SK-N-SH (cell line): ENCODE data around the gene DIS3L2. TPM values are rescaled to one million over a fixed set of nuclear protein-coding genes. Genes with fewer than 3 reads are reported as not detected.
"Not testable (repeated sequence)": the region's sequence is repeated elsewhere in the genome, so short reads cannot be mapped to it uniquely, and the experiment has no call there.

Experiments
- CTCF ChIA-PET: fragments of 300-600, 350-600 bp; formaldehyde crosslinking; extraction: SDS; loops from one replicate; lab custom pipeline; 2021; lab: Yijun Ruan, JAX
- POLR2A ChIA-PET: fragments of 350-600 bp; sonication (Branson Sonifier 250); formaldehyde crosslinking; extraction: SDS; loops from one replicate; lab custom pipeline; 2020; ENCODE audit warnings: antibody characterized with exemption, inconsistent platforms; lab: Yijun Ruan, JAX
- DNase-seq: peaks from one replicate; pipeline ENCODE4 v3.0.0; 2012
- H2AFZ ChIP-seq: fragments of 200-600 bp; sonication (generic); 2 replicates; pipeline ENCODE4 v1.8.1; 2016; ENCODE audit warnings: antibody characterized with exemption, mild to moderate bottlenecking, low read depth
- H3F3A ChIP-seq: fragments of 200-600 bp; sonication (generic); replicated peaks from 2 replicates; pipeline ENCODE3; 2016; ENCODE audit warnings: antibody characterized with exemption, mild to moderate bottlenecking; ENCODE audit not compliant: insufficient read depth
- H3K27ac ChIP-seq, 2 experiments: fragments of 200-500 bp in 1 of 2; fragments of 200-600 bp in 1 of 2; sonication (Bioruptor generic) in 1 of 2; sonication (generic), shearing (Covaris generic) in 1 of 2; 2 replicates each; pipeline versions ENCODE4 v1.5.1 to v1.6.1; 2014 to 2016; ENCODE audit warnings: low read depth in 2 of 2, inconsistent platforms in 1 of 2, low read length in 1 of 2, mild to moderate bottlenecking in 1 of 2, mixed read lengths in 1 of 2
- H3K27me3 ChIP-seq: fragments of 200-600 bp; sonication (generic), shearing (Covaris generic); 2 replicates; pipeline ENCODE4 v1.6.1; 2016; ENCODE audit warnings: mixed run types; ENCODE audit not compliant: insufficient read depth
- H3K36me3 ChIP-seq, 2 experiments: fragments of 200-500 bp in 1 of 2; fragments of 200-600 bp in 1 of 2; sonication (Bioruptor generic) in 1 of 2; sonication (generic) in 1 of 2; replicated peaks in 1 of 2; 2 replicates each; pipeline versions ENCODE3 to v1.5.1; 2014 to 2016; ENCODE audit warnings: low read length in 1 of 2, mild to moderate bottlenecking in 1 of 2; ENCODE audit not compliant: insufficient read depth in 2 of 2, control insufficient read depth in 1 of 2
- H3K4me1 ChIP-seq, 2 experiments: fragments of 200-500 bp in 1 of 2; fragments of 200-600 bp in 1 of 2; sonication (Bioruptor generic) in 1 of 2; sonication (generic), shearing (Covaris generic) in 1 of 2; 2 replicates each; pipeline versions ENCODE4 v1.5.1 to v1.6.1; 2014 to 2016; ENCODE audit warnings: low read depth in 1 of 2, low read length in 1 of 2, mixed run types in 1 of 2; ENCODE audit not compliant: insufficient read depth in 2 of 2, control insufficient read depth in 1 of 2
- H3K4me2 ChIP-seq: fragments of 200-600 bp; sonication (generic), shearing (Covaris generic); 2 replicates; pipeline ENCODE4 v1.6.1; 2017; ENCODE audit warnings: mixed run types
- H3K4me3 ChIP-seq, 2 experiments: fragments of 200-500 bp in 1 of 2; fragments of 200-600 bp in 1 of 2; sonication (Bioruptor generic) in 1 of 2; sonication (generic), shearing (Covaris generic) in 1 of 2; 2 replicates each; pipeline versions ENCODE4 v1.5.1 to v1.8.1; 2014 to 2016; ENCODE audit warnings: low read depth in 2 of 2, inconsistent platforms in 1 of 2, low read length in 1 of 2, mild to moderate bottlenecking in 1 of 2, mixed read lengths in 1 of 2, moderate library complexity in 1 of 2
- H3K79me2 ChIP-seq: fragments of 200-600 bp; sonication (generic); 2 replicates; pipeline ENCODE4 v1.8.1; 2017; ENCODE audit warnings: mild to moderate bottlenecking; ENCODE audit not compliant: insufficient read depth
- H3K9ac ChIP-seq: fragments of 200-600 bp; sonication (generic); 2 replicates; pipeline ENCODE4 v1.6.1; 2017; ENCODE audit warnings: mixed run types
- H3K9me2 ChIP-seq: fragments of 200-600 bp; sonication (generic); 2 replicates; pipeline ENCODE4 v1.6.1; 2017; ENCODE audit warnings: mixed run types
- H3K9me3 ChIP-seq: fragments of 200-600 bp; sonication (generic); 2 replicates; pipeline ENCODE4 v1.6.1; 2017; ENCODE audit warnings: mixed run types, mild to moderate bottlenecking, moderate library complexity
- H4K20me1 ChIP-seq: fragments of 200-600 bp; sonication (generic); 2 replicates; pipeline ENCODE4 v1.6.1; 2017; ENCODE audit warnings: mild to moderate bottlenecking, mixed run types; ENCODE audit not compliant: insufficient read depth
- CHD2 ChIP-seq: fragments of 150-350 bp; IDR thresholded peaks from 2 replicates; pipeline ENCODE4 v1.6.1; 2018; ENCODE audit warnings: low read length; ENCODE audit not compliant: partially characterized antibody
- EZH2phosphoT487 ChIP-seq: fragments of 200-600 bp; sonication (generic); IDR thresholded peaks from 2 replicates; pipeline ENCODE4 v1.6.1; 2017; ENCODE audit warnings: low read depth, mixed run types, mild to moderate bottlenecking, antibody characterized with exemption, moderate library complexity, borderline replicate concordance
- GABPA ChIP-seq: IDR thresholded peaks from 2 replicates; pipeline ENCODE4 v1.4.0; 2012; ENCODE audit warnings: low read depth, mild to moderate bottlenecking
- JUND ChIP-seq: IDR thresholded peaks from 2 replicates; pipeline ENCODE4 v1.4.0; 2012
- MXI1 ChIP-seq: IDR thresholded peaks from 2 replicates; pipeline ENCODE4 v1.6.1; 2012; ENCODE audit warnings: mild to moderate bottlenecking, low read depth, low read length, improper control_type of control experiment
- RCOR1 ChIP-seq: fragments of 150-350 bp; IDR thresholded peaks from 2 replicates; pipeline ENCODE4 v1.6.1; 2017; ENCODE audit warnings: antibody characterized with exemption, low read length
- RFX5 ChIP-seq: IDR thresholded peaks from 2 replicates; pipeline ENCODE4 v1.6.1; 2012; ENCODE audit warnings: mild to moderate bottlenecking, improper control_type of control experiment, low read length
- SIN3A ChIP-seq: IDR thresholded peaks from 2 replicates; pipeline ENCODE4 v1.6.1; 2012; ENCODE audit warnings: low read depth, mild to moderate bottlenecking, low read length, moderate library complexity, borderline replicate concordance
- SMC3 ChIP-seq: IDR thresholded peaks from 2 replicates; pipeline ENCODE4 v1.6.1; 2012; ENCODE audit warnings: low read depth, low read length, improper control_type of control experiment
- TCF12 ChIP-seq: IDR thresholded peaks from 2 replicates; pipeline ENCODE4 v1.4.0; 2012
- TEAD4 ChIP-seq: IDR thresholded peaks from 2 replicates; pipeline ENCODE4 v1.4.0; 2012; ENCODE audit warnings: mild to moderate bottlenecking, borderline replicate concordance; ENCODE audit not compliant: insufficient read depth
- YY1 ChIP-seq: IDR thresholded peaks from 2 replicates; pipeline ENCODE4 v1.4.0; 2012; ENCODE audit warnings: low read depth, mild to moderate bottlenecking
- WGBS: methylation state at CpG from one replicate; pipeline ENCODE4 v1.1.6; 2017; ENCODE audit warnings: low lambda C conversion rate; 5-methylcytosine and 5-hydroxymethylcytosine counted together
- polyA plus RNA-seq, 3 experiments: library from polyadenylated mRNA; depleted of rRNA; stranded (reverse); fragments of >200 nt; gene quantifications; 2 replicates each; pipeline ENCODE4 v1.2.3, GENCODE V29; 2012
- TF ChIP-seq, protein P1 (sequence below): IDR thresholded peaks from 2 replicates; pipeline ENCODE4 v1.4.0; 2012; ENCODE audit warnings: low read depth, borderline replicate concordance
- TF ChIP-seq, protein P2 (sequence below): fragments of 150-350 bp; IDR thresholded peaks from 2 replicates; pipeline ENCODE4 v1.6.1; 2016; ENCODE audit warnings: mild to moderate bottlenecking, low read depth, low read length
- TF ChIP-seq, protein P3 (sequence below): IDR thresholded peaks from 2 replicates; pipeline ENCODE4 v1.4.0; 2012; ENCODE audit warnings: low read depth

Gene DIS3L2
- polyA plus RNA-seq, 1 of the 3 experiments (the other 2 are of a cell fraction): 17.9 TPM

DNA sequence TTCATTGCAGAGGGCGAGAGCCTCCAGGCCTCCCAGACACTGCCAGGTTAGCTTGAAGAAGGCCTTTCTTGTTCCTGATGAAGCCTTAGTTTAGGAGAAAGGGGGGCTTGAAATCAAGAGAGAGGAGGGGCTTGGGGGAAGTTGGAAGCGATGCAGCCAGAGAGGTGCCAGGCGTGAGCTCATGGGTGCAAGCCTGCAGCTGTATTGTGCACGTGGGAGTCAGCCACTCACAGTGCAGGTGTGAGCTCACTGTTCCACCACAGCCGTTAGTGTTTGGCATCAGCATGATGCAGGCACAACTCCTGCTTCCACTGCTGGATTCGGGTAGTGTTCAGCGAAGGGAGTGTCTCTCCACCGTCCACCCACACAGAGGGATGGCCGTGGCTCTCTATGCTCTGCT is 348.6 kb downstream of the DIS3L2 start:
- Histone ChIP-seq H3K36me3 (no peaks in the 10 kb centered on the region), H4K20me1 (no peaks in the 10 kb centered on the region), H3K27me3 (no peaks in the 10 kb centered on the region), H2AFZ (no peak overlapping the region), H3F3A (no peaks in the 10 kb centered on the region), H3K4me1 (no peaks in the 10 kb centered on the region; a peak in 1 of 4 replicates), H3K4me2 (no peak overlapping the region), H3K27ac (no peak overlapping the region), H3K4me3 (no peak overlapping the region), H3K79me2 (no peaks in the 10 kb centered on the region), H3K9me3 (no peaks in the 10 kb centered on the region), H3K9me2 (no peaks in the 10 kb centered on the region), H3K9ac (no peak overlapping the region)
- DNase-seq: no peak
- ChIA-PET POLR2A (no interaction called here), CTCF (interaction anchor here (1.3 to 3.9 kb wide), 5 partner anchors 15 to 404 kb away, joined by 5 to 16 read pairs (median 9); partner anchors contain the start of gene NPPC)
- WGBS: 92% methylated on average over 8 of the region's 9 CpGs
- TF ChIP-seq EZH2phosphoT487 (no peak), RFX5 (no peak), SIN3A (no peak), YY1 (no peak), TCF12 (no peak), MXI1 (no peak), RCOR1 (no peak), SMC3 (no peak), JUND (no peak), CHD2 (no peak), GABPA (no peak)
- TF ChIP-seq, protein P1, sequence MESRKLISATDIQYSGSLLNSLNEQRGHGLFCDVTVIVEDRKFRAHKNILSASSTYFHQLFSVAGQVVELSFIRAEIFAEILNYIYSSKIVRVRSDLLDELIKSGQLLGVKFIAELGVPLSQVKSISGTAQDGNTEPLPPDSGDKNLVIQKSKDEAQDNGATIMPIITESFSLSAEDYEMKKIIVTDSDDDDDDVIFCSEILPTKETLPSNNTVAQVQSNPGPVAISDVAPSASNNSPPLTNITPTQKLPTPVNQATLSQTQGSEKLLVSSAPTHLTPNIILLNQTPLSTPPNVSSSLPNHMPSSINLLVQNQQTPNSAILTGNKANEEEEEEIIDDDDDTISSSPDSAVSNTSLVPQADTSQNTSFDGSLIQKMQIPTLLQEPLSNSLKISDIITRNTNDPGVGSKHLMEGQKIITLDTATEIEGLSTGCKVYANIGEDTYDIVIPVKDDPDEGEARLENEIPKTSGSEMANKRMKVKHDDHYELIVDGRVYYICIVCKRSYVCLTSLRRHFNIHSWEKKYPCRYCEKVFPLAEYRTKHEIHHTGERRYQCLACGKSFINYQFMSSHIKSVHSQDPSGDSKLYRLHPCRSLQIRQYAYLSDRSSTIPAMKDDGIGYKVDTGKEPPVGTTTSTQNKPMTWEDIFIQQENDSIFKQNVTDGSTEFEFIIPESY: no peak
- TF ChIP-seq, protein P2, sequence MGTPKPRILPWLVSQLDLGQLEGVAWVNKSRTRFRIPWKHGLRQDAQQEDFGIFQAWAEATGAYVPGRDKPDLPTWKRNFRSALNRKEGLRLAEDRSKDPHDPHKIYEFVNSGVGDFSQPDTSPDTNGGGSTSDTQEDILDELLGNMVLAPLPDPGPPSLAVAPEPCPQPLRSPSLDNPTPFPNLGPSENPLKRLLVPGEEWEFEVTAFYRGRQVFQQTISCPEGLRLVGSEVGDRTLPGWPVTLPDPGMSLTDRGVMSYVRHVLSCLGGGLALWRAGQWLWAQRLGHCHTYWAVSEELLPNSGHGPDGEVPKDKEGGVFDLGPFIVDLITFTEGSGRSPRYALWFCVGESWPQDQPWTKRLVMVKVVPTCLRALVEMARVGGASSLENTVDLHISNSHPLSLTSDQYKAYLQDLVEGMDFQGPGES: no peak
- TF ChIP-seq, all 33 proteins: peak for 0

DNA sequence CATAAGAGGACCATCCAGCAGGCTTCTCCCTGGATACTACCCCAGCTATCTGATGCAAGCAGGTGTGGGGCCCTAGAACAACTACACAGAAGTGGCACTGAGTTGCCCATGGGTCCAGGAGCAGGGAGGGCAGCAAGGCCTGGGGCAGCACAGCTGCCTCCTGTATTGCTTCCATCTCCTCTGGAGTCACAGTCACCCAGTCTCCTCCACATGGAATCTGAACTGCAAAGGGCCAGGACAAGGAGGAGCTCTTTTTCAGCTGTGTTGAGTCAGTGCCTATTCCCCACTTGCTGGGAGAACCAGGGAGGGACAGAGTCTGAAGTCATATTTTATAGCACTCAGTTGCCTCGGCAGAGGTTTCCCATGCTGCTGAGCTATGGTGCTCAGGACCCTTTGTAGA is 349.2 kb downstream of the DIS3L2 start:
- H3K9ac ChIP-seq: no peak overlapping the region
- ChIA-PET CTCF (interaction anchor here (1.7 to 3.9 kb wide), 4 partner anchors 15 to 385 kb away, joined by 5 to 16 read pairs (median 9); partner anchors contain the start of gene NPPC), POLR2A (no interaction called here)
- no peaks in the 10 kb centered on the region for H3K79me2 ChIP-seq
- no peaks in the 10 kb centered on the region for H3K9me3 ChIP-seq
- no peak overlapping the region for H3K27ac ChIP-seq
- no peak for TF ChIP-seq TEAD4
- no peak for TF ChIP-seq RFX5
- TF ChIP-seq JUND: no peak
- TF ChIP-seq, protein P3, sequence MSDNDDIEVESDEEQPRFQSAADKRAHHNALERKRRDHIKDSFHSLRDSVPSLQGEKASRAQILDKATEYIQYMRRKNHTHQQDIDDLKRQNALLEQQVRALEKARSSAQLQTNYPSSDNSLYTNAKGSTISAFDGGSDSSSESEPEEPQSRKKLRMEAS: no peak
- H3K4me3 ChIP-seq: no peak overlapping the region
- no peak for DNase-seq
- no peaks in the 10 kb centered on the region for H3K36me3 ChIP-seq
- no peaks in the 10 kb centered on the region for H3K27me3 ChIP-seq
- H3F3A ChIP-seq: no peaks in the 10 kb centered on the region
- H4K20me1 ChIP-seq: no peaks in the 10 kb centered on the region
- WGBS: 78% methylated on average over 1 of the region's 1 CpG
- no peaks in the 10 kb centered on the region for H3K9me2 ChIP-seq
- peaks cover 0 to 5% of the 10 kb centered on the region in 2 experiments; a peak in 1 of 4 replicates for H3K4me1 ChIP-seq
- no peak overlapping the region for H3K4me2 ChIP-seq
- no peak overlapping the region for H2AFZ ChIP-seq

DNA sequence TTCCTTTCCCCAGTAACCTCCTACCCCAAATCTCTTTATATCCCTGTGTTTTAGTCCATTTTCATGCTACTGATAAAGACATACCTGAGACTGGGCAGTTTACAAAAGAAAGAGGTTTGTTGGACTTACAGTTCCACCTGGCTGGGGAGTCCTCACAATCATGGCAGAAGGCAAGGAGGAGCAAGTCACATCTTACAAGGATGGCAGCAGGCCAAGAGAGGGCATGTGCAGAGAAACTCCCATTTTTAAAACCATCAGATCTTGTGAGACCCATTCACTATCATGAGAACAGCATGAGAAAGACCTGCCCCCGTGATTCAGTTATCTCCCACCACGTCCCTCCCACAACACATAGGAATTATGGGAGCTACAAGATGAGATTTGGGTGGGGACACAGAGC is 352.1 kb downstream of the DIS3L2 start:
- H3K4me3 ChIP-seq, H3K9ac ChIP-seq, H3K36me3 ChIP-seq, POLR2A ChIA-PET, H3K27ac ChIP-seq, H4K20me1 ChIP-seq, H3K9me2 ChIP-seq, H3K27me3 ChIP-seq, H3K79me2 ChIP-seq, H3K4me2 ChIP-seq, H3F3A ChIP-seq, DNase-seq, H3K9me3 ChIP-seq, H2AFZ ChIP-seq: not testable (repeated sequence)
- CTCF ChIA-PET: interaction anchor here (3.1 kb wide), 1 partner anchor 12 kb away, joined by 12 read pairs; no protein-coding TSS in a partner anchor
- 92% methylated on average over 2 of the region's 2 CpGs for WGBS
- peaks cover 0 to 19% of the 10 kb centered on the region in 2 experiments; a peak in 1 of 4 replicates for H3K4me1 ChIP-seq
